NK-92 (cell line): Measurements from ENCODE around the gene MED13L.
A peak's percentile ranks its signal among the peaks of the same experiment; 100 is the strongest.

Source experiments
- DNase-seq: peaks from one replicate; lab custom pipeline; 2025; ENCODE audit not compliant: unreplicated experiment; lab: John Stamatoyannopoulos, UW

The MED13L gene

DNA sequence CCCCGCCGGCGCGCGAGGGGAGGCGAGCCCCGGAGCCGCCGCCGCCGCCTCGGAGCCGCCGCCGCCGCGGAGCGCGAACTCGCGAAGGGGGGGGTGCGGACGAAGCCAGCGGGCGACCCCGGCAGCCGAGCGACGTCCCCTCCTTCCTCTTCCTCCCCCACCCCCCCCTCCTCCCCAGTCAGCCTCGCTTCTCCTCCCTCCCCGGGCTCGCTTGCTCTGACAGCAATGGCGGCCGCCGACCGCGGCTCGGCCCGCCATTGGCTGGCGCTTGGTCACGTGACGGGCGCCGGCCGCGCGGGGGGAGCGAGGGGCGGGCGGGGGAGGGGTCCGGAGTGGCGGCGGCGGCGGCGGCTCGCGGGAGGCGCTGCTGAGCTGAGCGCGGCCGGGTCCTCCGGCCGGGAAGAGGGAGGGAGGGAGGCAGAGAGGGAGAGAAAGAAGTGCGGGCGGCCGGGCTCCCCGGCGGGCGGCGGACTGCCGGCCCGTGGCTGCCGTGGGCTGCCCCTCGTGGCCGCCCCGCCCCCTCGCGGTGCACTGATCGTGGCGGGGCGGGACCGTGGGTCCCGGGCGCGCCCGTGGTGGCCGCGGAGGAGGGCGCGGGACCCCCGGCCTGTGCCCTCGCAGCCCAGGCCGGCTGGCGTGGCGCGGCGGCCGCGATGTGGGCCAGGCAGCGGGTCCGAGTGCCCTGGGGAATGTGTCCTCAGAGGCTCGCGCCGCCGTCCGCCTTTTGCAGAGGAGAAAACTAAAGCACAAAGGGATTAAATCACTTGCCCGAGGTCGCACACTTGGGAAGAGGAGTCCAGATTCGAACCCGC is at the start of gene MED13L:
MED13L (minus strand) TSS at position 227 of the 812 bp plus-strand sequence. CDS start 562 bp downstream, outside the sequence.
- DNase-seq: peak; percentile 36

DNA sequence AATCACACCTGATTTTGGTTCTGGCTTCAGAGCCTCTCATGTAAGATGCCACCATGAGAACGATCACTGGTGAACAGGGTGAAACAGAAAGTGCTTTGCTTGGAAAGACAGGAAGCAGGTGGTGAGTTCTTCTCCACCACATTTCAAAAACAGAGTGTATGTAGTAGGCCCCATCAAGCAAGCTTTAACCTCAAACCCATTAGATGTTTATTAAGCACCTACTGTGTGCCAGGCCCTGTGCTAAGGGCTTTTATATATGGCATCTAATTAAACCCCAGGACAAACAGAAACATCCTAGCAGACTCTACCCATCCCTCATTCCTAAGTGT is 47.8 kb upstream of the MED13L start:
- no peak for DNase-seq

DNA sequence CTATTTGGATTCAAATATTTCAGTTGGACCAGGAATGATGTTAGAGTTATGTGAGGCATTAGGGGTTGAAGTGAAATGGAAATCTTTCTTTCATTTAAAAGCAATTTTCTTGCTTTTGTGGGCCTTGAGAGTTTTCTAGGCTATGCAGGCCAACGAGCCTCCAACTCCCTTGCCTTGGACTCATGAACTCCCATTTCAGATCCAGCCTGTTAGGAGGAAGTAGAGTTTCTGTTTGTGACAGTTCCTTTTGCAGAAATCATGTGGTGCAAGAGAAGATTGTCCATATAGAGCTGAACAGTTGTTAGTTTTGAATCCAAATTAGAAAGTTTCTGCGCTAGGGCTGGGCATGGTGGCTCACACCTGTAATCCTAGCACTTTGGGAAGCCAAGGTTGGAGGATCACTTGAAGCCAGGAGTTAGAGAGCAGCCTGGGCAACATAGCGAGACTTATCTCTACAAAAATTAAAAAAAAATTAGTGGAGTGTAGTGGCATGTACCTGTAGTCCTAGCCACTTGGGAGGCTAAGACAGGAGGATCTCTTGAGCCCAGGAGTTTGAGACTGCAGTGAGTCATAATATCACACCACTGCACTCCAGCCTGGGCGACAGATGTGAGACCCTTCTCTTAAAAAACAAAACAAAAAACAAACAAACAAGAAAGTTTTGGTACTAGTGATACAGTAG is 47.3 kb upstream of the MED13L start:
- DNase-seq: no peak

DNA sequence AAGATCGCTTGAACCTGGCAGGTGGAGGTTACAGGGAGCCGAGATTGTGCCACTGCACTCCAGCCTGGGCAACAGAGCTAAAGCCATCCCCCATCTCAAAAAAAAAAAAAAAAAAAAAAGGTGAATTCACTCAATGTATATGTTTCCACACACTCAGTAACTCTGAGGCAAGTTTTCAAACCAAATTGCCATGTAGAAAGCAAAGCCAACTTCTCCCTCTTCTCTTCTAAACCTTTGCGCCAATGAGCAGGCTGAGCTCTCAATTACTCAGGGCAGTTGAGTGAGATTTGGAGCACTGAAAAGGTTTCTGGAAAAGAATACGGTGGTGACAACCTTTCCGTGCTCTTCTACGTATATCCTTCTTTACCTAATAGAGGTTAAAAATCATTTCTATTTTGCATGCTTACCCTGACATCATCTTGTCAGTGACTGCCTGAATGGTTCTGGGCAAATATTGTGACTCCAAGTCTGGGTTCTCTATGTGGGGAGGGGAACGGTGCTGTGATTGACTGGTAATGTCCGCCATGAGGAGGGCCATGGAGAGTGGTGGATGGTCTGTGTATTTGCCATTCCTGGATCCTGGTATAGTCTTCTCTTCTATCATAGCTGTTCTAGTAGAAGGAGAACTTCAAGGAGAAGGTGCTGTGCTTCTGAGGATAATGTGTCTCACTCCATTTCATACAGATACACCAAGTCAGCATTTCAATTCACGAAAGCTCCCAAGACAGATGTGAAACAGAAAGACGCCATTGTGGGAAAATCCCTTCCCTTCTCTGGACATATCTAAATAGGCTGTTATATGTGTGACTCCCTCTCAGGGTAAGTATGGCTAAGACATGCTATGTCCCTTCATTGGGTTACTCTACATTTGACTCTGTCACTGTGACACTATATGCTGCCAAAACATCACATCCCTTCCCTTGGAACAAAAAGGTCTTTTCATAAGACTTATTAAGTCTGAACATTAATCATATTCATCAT is 46.2 kb upstream of the MED13L start:
- DNase-seq: no peak

DNA sequence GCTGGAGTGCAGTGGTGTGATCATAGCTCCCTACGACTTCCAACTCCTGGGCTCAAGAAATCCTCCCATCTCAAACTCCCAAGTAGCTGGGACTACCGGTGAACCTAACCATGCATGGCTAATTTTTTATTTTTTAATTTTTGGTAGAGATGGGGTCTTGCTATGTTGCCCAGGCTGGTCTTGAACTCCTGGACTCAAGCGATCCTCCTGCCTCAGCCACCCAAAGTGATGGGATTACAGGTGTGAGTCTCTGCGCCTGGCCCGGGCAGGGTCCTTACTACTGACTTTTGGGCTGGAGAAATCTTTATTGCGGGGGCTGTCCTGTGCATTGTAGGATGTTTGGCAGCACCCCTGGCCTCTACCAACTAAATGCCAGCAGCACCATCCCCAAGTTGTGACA is 44.4 kb upstream of the MED13L start:
- no peak for DNase-seq

DNA sequence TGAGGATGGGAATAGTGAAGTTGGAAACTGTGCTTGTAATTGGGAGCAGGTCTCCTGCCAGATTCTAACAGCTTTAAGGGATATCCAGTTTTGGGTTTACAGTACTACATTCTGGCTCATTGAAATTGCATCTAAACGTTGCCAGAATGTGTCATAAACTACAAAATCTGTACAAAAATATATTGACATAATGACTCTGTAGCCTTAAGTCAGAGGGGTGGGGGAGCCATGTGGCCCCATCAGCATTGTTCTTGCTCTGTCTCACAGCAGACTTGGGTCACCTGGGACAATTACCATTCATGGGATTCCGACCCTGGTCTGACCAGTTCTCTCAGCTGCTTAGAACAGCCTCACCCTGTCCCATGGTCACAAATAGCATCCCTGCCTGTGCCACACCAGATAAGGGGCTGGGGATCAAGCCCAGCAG is 43.3 kb upstream of the MED13L start:
- DNase-seq: no peak

DNA sequence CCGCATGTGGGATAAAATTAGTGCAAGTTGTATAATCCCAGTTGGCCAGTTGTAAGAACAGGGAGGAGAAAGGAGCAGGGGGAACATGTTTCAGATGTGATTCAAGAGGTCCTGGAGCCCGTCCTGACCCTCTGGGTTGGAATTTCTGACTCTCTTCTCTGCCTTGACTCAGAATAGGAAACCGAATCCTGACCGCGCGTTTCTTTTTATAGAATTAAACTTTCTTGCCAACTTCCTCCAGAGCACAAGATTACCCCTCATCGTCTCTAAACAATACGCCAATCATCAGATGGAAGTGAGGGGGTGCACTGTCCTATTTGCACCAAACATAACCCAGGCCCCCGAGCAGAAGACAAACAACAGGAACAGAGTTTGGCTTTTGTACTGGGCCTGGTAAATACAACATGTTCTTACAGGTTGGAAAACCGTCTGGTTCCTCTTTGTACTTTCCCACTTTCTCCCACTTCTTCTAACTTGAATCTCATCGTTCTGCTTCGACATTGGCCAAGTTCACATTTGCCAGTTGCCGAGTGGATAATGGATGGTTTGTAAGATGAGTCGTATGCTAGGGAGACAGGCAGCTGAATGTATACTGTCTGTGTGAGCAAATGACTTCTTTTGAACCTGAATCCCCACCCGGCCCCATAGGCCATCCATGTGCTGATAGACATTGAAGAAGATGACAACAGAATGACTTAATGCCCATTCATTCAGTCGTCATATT is 42.6 kb upstream of the MED13L start:
- no peak for DNase-seq

DNA sequence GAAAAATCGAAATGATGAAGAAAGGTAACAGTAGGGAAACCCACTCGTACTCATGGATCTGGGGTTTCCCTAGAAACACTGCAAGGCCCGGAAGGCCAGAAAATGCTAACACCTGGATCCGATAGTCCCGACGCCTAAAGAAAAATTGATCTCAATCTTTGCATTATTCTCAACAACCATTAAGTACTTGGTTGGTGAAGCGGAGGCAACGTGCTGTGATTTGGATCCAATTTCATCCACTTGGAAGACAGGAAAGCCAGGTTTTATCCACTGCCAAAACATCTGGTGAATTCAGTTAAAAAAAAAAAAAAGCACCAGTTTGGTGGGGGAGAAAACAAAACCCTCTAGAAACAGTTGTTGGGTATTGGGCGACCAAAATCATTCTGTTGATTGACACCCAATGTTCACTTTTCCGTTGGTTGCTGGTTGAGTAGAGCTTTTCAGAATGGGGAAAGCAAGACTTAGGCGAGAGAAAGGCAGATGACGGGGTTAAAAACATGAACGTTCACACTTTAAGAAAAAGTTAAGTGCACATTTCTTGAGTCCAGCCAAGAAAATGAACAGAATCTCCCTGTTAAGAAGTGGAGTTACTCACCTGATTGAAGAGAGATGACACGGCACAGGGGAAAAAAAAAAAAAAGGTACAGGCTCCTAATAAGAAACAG is 41.9 kb upstream of the MED13L start:
- DNase-seq: no peak

DNA sequence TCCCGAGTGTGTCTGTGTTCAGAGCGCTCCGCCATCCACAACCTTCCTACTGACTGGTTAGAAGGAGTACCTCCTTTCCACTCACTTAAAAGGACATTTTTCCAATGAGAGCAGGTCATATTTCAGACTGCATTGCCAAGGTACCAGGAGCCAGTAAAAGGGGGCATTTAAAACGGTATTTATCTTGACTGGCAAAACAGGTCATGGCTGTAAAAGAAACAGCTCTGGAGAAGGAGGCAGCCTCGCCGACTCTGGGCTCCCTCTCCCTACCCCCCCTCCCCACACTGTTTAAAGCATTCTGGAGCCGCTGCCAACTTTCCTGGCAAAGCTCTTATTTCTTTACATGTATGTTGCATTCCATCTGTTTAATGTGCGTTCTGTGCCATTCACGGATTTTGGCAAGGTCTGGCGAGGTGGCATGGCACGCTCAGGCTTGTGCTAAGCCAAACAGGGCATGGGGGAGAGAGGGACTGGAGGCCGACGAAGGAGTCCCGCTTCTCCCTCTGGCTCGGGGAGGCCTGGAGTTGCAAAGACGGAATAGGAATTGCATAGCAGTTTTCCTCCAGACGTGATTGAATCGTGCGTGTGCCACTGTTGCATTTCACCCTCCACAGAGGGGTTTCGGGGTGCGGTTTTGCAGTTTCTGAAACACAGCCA is 41.2 kb upstream of the MED13L start:
- no peak for DNase-seq

DNA sequence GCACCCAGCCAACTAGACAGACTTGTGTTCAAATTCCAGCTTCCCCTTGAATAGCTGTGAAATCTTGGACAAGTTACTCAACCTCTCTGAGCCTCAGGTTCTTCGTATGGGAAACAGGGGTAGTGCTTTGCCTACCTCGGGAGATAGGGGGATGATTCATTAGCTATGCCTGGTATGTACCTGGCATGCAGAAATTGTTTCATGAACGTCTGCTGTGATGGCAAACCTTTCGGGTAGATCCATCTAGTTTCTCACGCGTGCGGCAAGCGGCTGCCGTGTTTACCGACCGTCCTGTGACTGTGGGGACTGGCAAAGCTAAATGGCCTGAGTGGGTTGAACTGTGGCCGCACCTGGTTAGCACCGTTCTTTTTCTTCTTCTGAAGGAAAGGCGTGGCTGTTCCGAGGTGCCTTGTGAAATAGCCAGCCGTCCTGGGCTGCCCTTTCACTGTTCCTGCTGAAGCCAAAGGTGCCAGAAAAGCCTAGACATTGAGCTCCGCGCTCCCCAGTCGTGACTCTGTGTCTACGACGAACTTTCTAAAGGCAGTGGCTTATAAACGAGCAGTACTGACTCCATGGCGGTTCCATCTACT is 40.6 kb upstream of the MED13L start:
- no peak for DNase-seq

DNA sequence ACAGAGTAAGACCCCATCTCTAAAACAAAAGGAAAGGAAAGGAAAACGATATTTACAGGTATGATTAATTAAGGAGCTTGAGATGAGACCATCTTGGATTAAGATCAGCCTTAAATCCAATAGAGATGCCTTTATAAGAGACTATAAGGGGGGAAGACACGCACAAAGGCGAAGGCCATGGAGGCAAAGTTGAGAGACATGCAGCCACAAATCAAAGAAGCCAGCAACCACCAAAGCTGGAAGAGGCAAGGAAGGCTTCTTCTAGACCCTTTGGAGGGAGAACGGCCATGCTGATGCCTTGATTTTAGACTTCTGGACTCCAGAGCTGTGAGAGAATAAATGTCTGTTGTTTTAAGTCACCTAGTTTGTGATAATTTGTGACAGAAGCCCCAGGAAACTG is 39.6 kb upstream of the MED13L start:
- DNase-seq: no peak

DNA sequence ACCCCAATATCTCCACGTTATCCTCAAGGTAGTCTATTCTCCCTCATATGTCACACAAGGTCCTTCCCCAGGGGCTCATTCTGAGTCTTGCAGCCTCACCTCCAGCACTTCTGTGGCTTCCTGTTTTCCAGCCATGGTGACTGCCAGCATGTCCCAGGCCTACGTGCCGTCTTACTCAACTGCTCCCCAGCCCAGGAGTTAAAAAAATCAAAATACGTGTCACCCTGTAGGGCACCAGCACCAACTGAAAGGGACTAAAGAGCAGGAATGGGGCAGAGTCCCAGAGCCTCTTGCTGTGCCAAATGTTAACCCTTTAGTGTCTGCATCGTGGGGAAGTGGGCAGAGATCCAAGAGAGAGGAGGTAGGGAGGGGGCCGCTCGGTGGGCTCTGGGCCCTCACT is 37.0 kb upstream of the MED13L start:
- DNase-seq: no peak

DNA sequence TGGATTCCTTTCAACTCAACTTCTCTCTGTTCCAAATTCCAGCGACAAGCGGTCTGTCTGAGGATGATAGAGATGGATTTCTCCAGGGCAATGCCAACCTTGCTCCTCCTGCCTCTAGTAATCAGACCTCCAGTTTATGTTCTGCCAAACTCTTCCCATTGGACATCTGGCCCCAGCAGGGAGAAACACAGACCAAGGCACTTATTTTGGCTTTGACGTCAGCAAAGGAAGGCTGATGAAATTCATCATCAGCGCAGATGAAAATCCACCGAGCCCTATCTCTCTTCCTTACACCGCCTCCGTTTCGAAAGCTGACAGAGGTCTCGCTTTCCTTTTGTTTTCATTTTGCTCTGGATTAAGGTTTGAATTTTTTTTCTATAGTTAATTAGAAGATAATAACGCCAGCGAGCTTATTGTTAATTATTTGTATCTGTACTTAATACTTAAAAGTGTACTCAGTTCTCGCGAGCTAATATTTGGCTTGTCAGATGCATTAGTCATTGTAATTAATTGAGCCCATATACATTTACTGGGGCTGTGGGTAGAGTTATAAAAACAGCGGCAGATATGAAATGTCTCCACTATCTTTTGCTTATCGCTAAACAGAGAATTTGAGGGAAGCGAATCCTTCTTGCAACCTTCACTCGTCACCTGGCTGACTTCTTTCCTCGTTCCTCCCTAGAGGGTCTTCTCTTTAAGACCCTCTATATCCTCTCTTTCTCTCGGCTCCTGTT is 35.9 kb upstream of the MED13L start:
- DNase-seq: no peak

DNA sequence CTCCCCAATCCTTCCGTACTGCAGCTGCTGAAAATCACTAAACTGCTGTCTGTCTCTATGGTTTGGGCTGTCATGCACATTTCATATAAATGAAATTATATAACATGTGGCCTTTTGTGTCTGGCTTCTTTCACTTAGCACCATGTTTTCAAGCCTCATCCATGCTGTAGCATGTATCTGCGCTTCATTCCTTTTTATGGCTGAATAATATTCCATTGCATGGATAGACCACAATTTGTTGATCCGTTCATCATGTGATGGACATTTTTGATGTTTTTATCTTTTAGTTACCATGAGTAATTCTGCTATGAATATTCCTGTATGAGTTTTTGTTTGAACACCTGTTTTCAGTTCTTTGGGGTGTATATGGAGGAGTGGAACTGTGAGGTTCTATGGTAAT is 32.6 kb upstream of the MED13L start:
- DNase-seq: no peak

DNA sequence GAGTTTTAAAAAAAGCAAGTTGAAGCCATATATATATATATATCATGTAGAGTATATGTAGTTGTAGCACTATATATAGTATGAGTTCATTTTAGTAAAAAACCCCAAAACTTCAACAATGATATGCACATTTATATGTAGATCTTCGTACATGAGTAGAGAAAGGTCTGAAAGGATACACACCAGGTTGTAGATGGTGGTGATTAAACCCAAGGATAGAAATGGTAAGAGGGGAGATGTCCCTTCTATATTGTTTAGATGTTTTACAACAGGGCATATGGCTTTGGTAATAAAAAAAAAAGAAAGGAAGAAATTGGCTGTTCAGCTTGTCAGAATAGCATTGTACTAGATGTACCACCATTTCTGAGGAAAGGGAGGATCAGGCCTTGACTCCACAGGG is 31.9 kb upstream of the MED13L start:
- no peak for DNase-seq

DNA sequence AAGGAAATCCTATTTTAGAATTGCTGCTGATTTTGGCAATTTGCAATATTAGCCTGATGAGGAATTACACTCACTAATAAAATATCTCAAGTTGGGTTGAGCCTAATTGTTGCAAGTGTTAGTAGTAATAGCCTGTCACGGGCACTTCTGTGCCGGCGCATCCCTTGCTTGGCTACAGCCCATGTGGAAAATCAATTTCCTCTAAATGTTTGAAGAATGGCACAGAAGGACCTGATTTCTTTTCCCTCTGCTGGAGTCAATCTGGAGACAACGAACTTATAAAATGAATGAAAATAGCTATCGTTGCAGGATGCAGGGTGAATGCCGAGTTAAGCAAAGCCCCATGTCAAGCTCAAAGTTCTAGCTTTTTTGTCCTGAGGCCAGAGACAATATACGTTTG is 31.2 kb upstream of the MED13L start:
- DNase-seq: no peak

DNA sequence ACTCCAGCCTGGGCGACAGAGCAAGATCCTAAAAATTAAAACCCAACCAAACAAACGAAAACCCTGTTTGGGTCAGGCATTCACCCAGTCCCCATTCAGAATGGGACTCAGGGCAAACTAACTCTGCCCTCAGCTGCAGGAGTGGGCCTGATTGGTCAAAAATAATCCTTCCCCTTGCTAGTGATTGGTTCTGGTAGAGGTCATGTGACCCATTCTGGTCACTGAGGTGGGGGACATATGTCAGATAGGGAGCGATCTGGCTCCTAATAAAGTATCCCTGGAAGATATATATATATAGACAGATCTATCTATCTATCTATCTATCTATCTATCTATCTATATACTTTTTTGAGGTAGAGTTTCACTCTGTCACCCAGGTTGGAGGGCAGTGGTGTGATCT is 29.5 kb upstream of the MED13L start:
- DNase-seq: no peak

DNA sequence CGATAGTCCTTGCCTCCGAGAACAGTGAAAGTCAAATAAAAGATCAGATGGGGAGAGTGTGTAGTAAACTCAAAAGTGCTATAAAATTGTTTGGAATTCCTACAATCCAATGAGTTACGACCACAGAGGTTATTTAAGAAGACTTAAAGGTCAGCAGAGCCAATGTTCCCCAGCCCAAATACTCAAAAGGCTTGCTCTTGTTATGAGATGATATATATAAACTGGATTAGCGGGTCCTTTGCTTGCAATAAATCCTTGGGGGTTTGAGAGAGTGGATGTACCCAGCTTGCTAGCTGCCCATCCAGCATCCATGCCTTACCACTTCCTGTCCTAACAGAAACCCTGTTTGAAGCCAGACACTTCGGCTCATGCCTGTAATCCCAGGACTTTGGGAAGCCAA is 29.0 kb upstream of the MED13L start:
- DNase-seq: no peak

DNA sequence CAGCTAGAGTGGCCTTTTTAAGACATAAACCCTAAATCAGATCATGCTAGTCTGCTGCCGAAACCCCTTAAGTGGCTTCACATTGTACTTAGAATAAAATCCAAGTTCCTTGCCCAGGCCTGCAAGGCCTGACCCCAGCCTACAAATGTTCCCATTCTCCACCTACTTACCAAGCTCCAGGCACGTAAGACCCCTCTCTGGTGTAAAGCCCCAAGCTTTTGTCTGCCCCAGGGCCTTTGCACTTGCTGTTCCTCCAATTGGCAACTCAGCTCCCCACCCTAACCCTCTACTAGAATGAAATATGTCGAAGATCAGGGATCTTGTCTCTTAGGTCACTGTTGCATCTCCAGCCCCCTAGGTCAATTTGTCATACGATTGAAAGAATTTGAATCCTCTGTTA is 27.1 kb upstream of the MED13L start:
- no peak for DNase-seq
